HCT116 (cell line): ENCODE data around the gene PAQR8.

Source experiments
- CTCF ChIP-seq, 3 experiments: fragments of 200-600 bp in 1 of 3; sonication (generic) in 1 of 3; IDR thresholded peaks in 2 of 3; conservative IDR thresholded peaks in 1 of 3; 2 replicates each; pipeline ENCODE4 v1.5.1; 2012 to 2017; ENCODE audit warnings: low read depth in 2 of 3, low read length in 2 of 3, antibody characterized with exemption in 1 of 3, borderline replicate concordance in 1 of 3, control low read depth in 1 of 3, mild to moderate bottlenecking in 1 of 3, mixed read lengths in 1 of 3, mixed run types in 1 of 3, moderate library complexity in 1 of 3; ENCODE audit not compliant: insufficient read depth in 1 of 3
- EZH2 ChIP-seq: fragments of 200-600 bp; sonication (generic); IDR thresholded peaks from 2 replicates; pipeline ENCODE4 v1.6.1; 2017; ENCODE audit warnings: antibody characterized with exemption, mixed run types
- POLR2A ChIP-seq: IDR thresholded peaks from 2 replicates; pipeline ENCODE4 v1.7.0; 2011; ENCODE audit warnings: borderline replicate concordance; ENCODE audit not compliant: insufficient read depth, insufficient read length; ENCODE audit errors: extremely low read depth
- POLR2AphosphoS5 ChIP-seq: IDR thresholded peaks from 2 replicates; pipeline ENCODE4 v1.6.1; 2011; ENCODE audit warnings: mild to moderate bottlenecking, low read depth, low read length, moderate library complexity
- RAD21 ChIP-seq: IDR thresholded peaks from 2 replicates; pipeline ENCODE4 v1.6.1; 2012; ENCODE audit warnings: low read depth, mild to moderate bottlenecking
- REST ChIP-seq: IDR thresholded peaks from 2 replicates; pipeline ENCODE4 v1.6.1; 2012; ENCODE audit warnings: low read depth
- ZFX ChIP-seq: fragments of 450-650 bp; IDR thresholded peaks from 2 replicates; pipeline ENCODE4 v1.6.1; 2017
- TF ChIP-seq, protein P1 (sequence below): IDR thresholded peaks from 2 replicates; pipeline ENCODE4 v1.6.1; 2012
- TF ChIP-seq, protein P2 (sequence below): IDR thresholded peaks from 2 replicates; pipeline ENCODE4 v1.6.1; 2012

DNA sequence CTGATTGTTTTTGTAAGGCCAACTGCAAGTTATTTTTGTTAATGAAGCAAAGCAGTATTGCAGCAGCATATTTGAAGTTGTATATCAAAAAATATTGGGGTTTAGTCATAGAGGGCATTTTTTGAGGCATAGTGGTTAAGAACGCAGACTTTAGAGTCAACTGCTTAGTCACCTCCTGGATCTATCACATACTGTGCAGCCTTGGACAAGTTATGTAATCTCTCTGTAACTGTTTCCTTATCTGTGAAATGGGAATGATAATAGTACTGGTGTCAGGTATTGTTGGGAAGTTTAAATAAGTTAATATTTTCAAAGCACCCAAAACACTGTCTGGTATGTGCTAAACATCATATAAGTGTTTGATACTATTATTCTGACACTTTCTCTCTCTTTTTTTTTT lies 31.0 kb downstream of the PAQR8 start:
- TF ChIP-seq CTCF (IDR thresholded peaks at IDR 0.05 in 2 of 3, conservative IDR thresholded peaks at IDR 0.05 in 1 of 3; ENCODE audit: borderline replicate concordance in 1 of 3, insufficient read depth in 1 of 3, low read depth in 2 of 3, low read length in 2 of 3) (no peak), POLR2A (no peak), POLR2AphosphoS5 (no peak), RAD21 (no peak), EZH2 (no peak), REST (no peak), ZFX (no peak)
- TF ChIP-seq, protein P1, sequence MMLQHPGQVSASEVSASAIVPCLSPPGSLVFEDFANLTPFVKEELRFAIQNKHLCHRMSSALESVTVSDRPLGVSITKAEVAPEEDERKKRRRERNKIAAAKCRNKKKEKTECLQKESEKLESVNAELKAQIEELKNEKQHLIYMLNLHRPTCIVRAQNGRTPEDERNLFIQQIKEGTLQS, result no peak
- TF ChIP-seq, protein P2, sequence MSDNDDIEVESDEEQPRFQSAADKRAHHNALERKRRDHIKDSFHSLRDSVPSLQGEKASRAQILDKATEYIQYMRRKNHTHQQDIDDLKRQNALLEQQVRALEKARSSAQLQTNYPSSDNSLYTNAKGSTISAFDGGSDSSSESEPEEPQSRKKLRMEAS, result no peak
